Mesenchymal stem cell (in vitro differentiated cells and primary cell): ENCODE measurements around the gene SLF2.

ENCODE experiments used
- DNase-seq: peaks from one replicate; pipeline ENCODE4 v3.0.0-alpha.2; 2013
- H2AFZ ChIP-seq: one replicate; pipeline ENCODE4 v1.6.1; 2013; ENCODE audit warnings: low read depth, mild to moderate bottlenecking, control low read depth, inconsistent platforms, low read length, moderate library complexity
- H2AK5ac ChIP-seq: 2 replicates; pipeline ENCODE4 v1.6.1; 2013; ENCODE audit warnings: low read length, moderate library complexity, mild to moderate bottlenecking, inconsistent platforms; ENCODE audit not compliant: severe bottlenecking
- H2BK120ac ChIP-seq: one replicate; pipeline ENCODE4 v1.6.1; 2013; ENCODE audit warnings: low read depth, mild to moderate bottlenecking, inconsistent platforms, low read length, moderate library complexity
- H2BK12ac ChIP-seq, 2 experiments: one replicate each; pipeline ENCODE4 v1.6.1; 2013; ENCODE audit warnings: inconsistent platforms in 2 of 2, low read length in 2 of 2, mild to moderate bottlenecking in 2 of 2, moderate library complexity in 2 of 2, control low read depth in 1 of 2
- H2BK15ac ChIP-seq: one replicate; pipeline ENCODE4 v1.6.1; 2013; ENCODE audit warnings: mild to moderate bottlenecking, low read depth, inconsistent platforms; ENCODE audit not compliant: poor library complexity, severe bottlenecking
- H2BK5ac ChIP-seq: 2 replicates; pipeline ENCODE4 v1.6.1; 2013; ENCODE audit warnings: low read depth, mild to moderate bottlenecking, low read length, control low read depth, inconsistent platforms; ENCODE audit not compliant: poor library complexity, severe bottlenecking
- H3K14ac ChIP-seq, 2 experiments: one replicate each; pipeline ENCODE4 v1.6.1; 2013; ENCODE audit warnings: inconsistent platforms in 2 of 2, low read length in 2 of 2, control low read depth in 1 of 2, mild to moderate bottlenecking in 1 of 2, moderate library complexity in 1 of 2
- H3K18ac ChIP-seq, 2 experiments: one replicate each; pipeline ENCODE4 v1.6.1; 2013; ENCODE audit warnings: inconsistent platforms in 2 of 2, low read length in 2 of 2, control low read depth in 1 of 2, low read depth in 1 of 2, mild to moderate bottlenecking in 1 of 2
- H3K23ac ChIP-seq, 2 experiments: one replicate each; pipeline ENCODE4 v1.6.1; 2013; ENCODE audit warnings: inconsistent platforms in 2 of 2, low read length in 2 of 2, mild to moderate bottlenecking in 2 of 2, moderate library complexity in 2 of 2, control low read depth in 1 of 2
- H3K27ac ChIP-seq: 2 replicates; pipeline ENCODE4 v1.5.1; 2013; ENCODE audit warnings: mild to moderate bottlenecking, moderate library complexity, low read length, control low read depth, inconsistent platforms; ENCODE audit not compliant: poor library complexity, severe bottlenecking
- H3K27me3 ChIP-seq, 2 experiments: 2 replicates each; pipeline versions ENCODE4 v1.6.1 to v1.7.0; 2013; ENCODE audit warnings: low read length in 2 of 2, mild to moderate bottlenecking in 2 of 2, moderate library complexity in 2 of 2, control low read depth in 1 of 2, inconsistent platforms in 1 of 2; ENCODE audit not compliant: control insufficient read depth in 1 of 2, insufficient read depth in 1 of 2
- H3K36me3 ChIP-seq, 2 experiments: 2 replicates each; pipeline versions ENCODE4 v1.6.1 to v1.7.0; 2013; ENCODE audit warnings: low read length in 2 of 2, control low read depth in 1 of 2, inconsistent platforms in 1 of 2, low read depth in 1 of 2, mild to moderate bottlenecking in 1 of 2; ENCODE audit not compliant: insufficient read depth in 2 of 2, control insufficient read depth in 1 of 2
- H3K4ac ChIP-seq, 2 experiments: one replicate each; pipeline ENCODE4 v1.6.1; 2013; ENCODE audit warnings: inconsistent platforms in 2 of 2, low read length in 2 of 2, mild to moderate bottlenecking in 2 of 2, moderate library complexity in 2 of 2, control low read depth in 1 of 2, low read depth in 1 of 2
- H3K4me1 ChIP-seq: 2 replicates; pipeline ENCODE4 v1.6.1; 2013; ENCODE audit warnings: low read depth, low read length, control low read depth; ENCODE audit not compliant: control insufficient read depth, insufficient read depth
- H3K4me2 ChIP-seq: 2 replicates; pipeline ENCODE4 v1.6.1; 2013; ENCODE audit warnings: low read length, mild to moderate bottlenecking, inconsistent platforms; ENCODE audit not compliant: poor library complexity, severe bottlenecking
- H3K4me3 ChIP-seq, 2 experiments: 2 replicates each; pipeline versions ENCODE4 v1.5.1 to v1.7.0; 2013; ENCODE audit warnings: low read length in 2 of 2, mild to moderate bottlenecking in 2 of 2, control low read depth in 1 of 2, low read depth in 1 of 2; ENCODE audit not compliant: insufficient read depth in 1 of 2
- H3K79me1 ChIP-seq: replicated peaks from 2 replicates; pipeline ENCODE4 v1.6.1; 2013; ENCODE audit warnings: mild to moderate bottlenecking, control low read depth, low read length, inconsistent platforms; ENCODE audit not compliant: poor library complexity, severe bottlenecking
- H3K9ac ChIP-seq: 2 replicates; pipeline ENCODE4 v1.7.0; 2013; ENCODE audit warnings: mild to moderate bottlenecking, low read length, moderate library complexity
- H3K9me3 ChIP-seq: 2 replicates; pipeline ENCODE4 v1.7.0; 2013; ENCODE audit warnings: mild to moderate bottlenecking, low read length; ENCODE audit not compliant: control insufficient read depth
- H4K8ac ChIP-seq: one replicate; pipeline ENCODE4 v1.6.1; 2013; ENCODE audit warnings: inconsistent platforms, mild to moderate bottlenecking, low read length, moderate library complexity
- H4K91ac ChIP-seq: one replicate; pipeline ENCODE4 v1.6.1; 2013; ENCODE audit warnings: mild to moderate bottlenecking, low read length, inconsistent platforms
- WGBS: methylation state at CpG from one replicate; pipeline ENCODE4 v1.1.7; 2013; ENCODE audit warnings: mixed read lengths; 5-methylcytosine and 5-hydroxymethylcytosine counted together

SLF2 gene

GRCh38 chr10:100997360-100998182 lies 84.8 kb downstream of the SLF2 start:
- Histone ChIP-seq H3K4me3 (peak overlapping the region; percentile 75 to 80), H2BK12ac (peak overlapping the region; percentile 94 to 97), H3K18ac (peak overlapping the region; percentile 99), H3K27ac (peak overlapping the region; percentile 99), H3K14ac (peak overlapping the region in 1 of 2 experiments; percentile 63), H2BK120ac (peak overlapping the region; percentile 97), H3K4me2 (peak overlapping the region; percentile 79), H3K36me3 (peaks cover 20 to 24% of the 10 kb centered on the region in 2 experiments), H2BK15ac (peak overlapping the region; percentile 60), H4K8ac (peak overlapping the region; percentile 100), H3K4me1 (peaks cover 37% of the 10 kb centered on the region), H3K27me3 (no peaks in the 10 kb centered on the region), H3K4ac (peak overlapping the region; percentile 96), H4K91ac (peak overlapping the region; percentile 97), H3K9me3 (no peaks in the 10 kb centered on the region), H3K79me1 (peaks cover 8% of the 10 kb centered on the region), H3K23ac (peak overlapping the region in 1 of 2 experiments; percentile 87), H2AFZ (peak overlapping the region; percentile 7), H2BK5ac (peak overlapping the region; percentile 24), H2AK5ac (peak overlapping the region; percentile 61), H3K9ac (peak overlapping the region; percentile 98)
- peak; percentile 88 for DNase-seq
- under 1% methylated on average over 65 of the region's 66 CpGs for WGBS

GRCh38 chr10:100998183-100998990 lies 85.6 kb downstream of the SLF2 start:
- Histone ChIP-seq H3K36me3 (peaks cover 21 to 26% of the 10 kb centered on the region in 2 experiments), H2AFZ (no peak overlapping the region), H3K23ac (peak overlapping the region in 1 of 2 experiments; percentile 87), H3K4me1 (peaks cover 39% of the 10 kb centered on the region), H3K27me3 (no peaks in the 10 kb centered on the region), H3K9me3 (no peaks in the 10 kb centered on the region), H3K27ac (peak overlapping the region; percentile 99), H2BK15ac (peak overlapping the region; percentile 87), H4K91ac (peak overlapping the region; percentile 99), H3K9ac (peak overlapping the region; percentile 98), H3K79me1 (peaks cover 8% of the 10 kb centered on the region), H2BK5ac (peak overlapping the region; percentile 81), H3K4ac (peak overlapping the region; percentile 96 to 97), H3K14ac (peak overlapping the region in 1 of 2 experiments; percentile 93), H2AK5ac (peak overlapping the region; percentile 49), H2BK12ac (peak overlapping the region; percentile 94 to 99), H3K18ac (peak overlapping the region; percentile 99 to 100), H3K4me2 (peak overlapping the region; percentile 79), H3K4me3 (peak overlapping the region; percentile 75 to 80), H4K8ac (peak overlapping the region; percentile 100), H2BK120ac (peak overlapping the region; percentile 97)
- WGBS, result 1% methylated on average over 23 of the region's 25 CpGs
- DNase-seq, result peak; percentile 92

- H2AFZ ChIP-seq, result peak overlapping the region; percentile 47
- H2BK15ac ChIP-seq, result peak overlapping the region; percentile 92
- peak overlapping the region; percentile 97 for H4K8ac ChIP-seq
- peak overlapping the region; percentile 99 for H4K91ac ChIP-seq
- peaks cover 14% of the 10 kb centered on the region for H3K79me1 ChIP-seq
- peak overlapping the region; percentile 90 to 100 for H3K4ac ChIP-seq
- H3K14ac ChIP-seq, result peak overlapping the region in 1 of 2 experiments; percentile 89
- peaks cover 21 to 28% of the 10 kb centered on the region in 2 experiments for H3K36me3 ChIP-seq
- H3K9ac ChIP-seq, result peak overlapping the region; percentile 98
- H2AK5ac ChIP-seq, result peak overlapping the region; percentile 49
- H3K23ac ChIP-seq, result peak overlapping the region in 1 of 2 experiments; percentile 86
- peak overlapping the region; percentile 79 for H3K4me2 ChIP-seq
- peaks cover 39% of the 10 kb centered on the region for H3K4me1 ChIP-seq
- peak overlapping the region; percentile 47 for H2BK5ac ChIP-seq
- peak overlapping the region; percentile 99 for H3K27ac ChIP-seq
- H2BK120ac ChIP-seq, result peak overlapping the region; percentile 99
- no peaks in the 10 kb centered on the region for H3K27me3 ChIP-seq
- peak overlapping the region; percentile 44 to 99 for H2BK12ac ChIP-seq
- DNase-seq, result peak; percentile 79
- peak overlapping the region; percentile 75 to 80 for H3K4me3 ChIP-seq
- 1% methylated on average over 63 of the region's 83 CpGs for WGBS
- H3K18ac ChIP-seq, result peak overlapping the region; percentile 99 to 100
- no peaks in the 10 kb centered on the region for H3K9me3 ChIP-seq
These were observed 86.4 kb downstream of the SLF2 start for GRCh38 chr10:100998991-100999741.
